HG03558 (cell line): Measurements from ENCODE around the gene N4BP2.
"Not testable (repeated sequence)": the region's sequence is repeated elsewhere in the genome, so short reads cannot be mapped to it uniquely, and the experiment has no call there.

Experiments
- ATAC-seq: cut with Tn5 transposase; IDR thresholded peaks from one replicate; pipeline ENCODE4 v1.9.1; 2021; ENCODE audit warnings: moderate number of reproducible peaks; ENCODE audit not compliant: unreplicated experiment; ENCODE audit errors: extremely low read depth

N4BP2 gene

GRCh38 chr4:40147490-40147889 is 90.8 kb downstream of the N4BP2 start:
- ATAC-seq: not testable (repeated sequence)

DNA sequence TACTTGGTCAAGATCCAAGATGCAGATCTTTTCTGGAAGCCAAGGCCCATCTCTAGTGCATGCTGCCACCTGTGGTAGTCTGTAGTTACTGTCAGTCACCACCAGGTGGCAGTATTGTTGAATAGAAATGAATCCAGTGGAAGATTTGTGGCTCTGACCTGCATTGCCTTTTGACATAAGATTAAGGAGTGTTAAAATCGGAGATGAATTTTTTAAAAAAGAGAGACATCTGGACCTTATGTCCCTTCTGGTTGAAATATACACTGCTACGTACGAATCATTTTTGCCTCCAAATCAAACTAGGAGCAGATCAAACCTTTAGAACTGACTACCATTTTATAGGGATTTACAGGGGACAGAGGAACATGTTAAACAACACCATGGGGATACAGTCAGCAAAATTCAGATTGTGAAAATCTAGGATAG is 93.3 kb downstream of the N4BP2 start:
- ATAC-seq: no peak

GRCh38 chr4:40150932-40151331 is 94.3 kb downstream of the N4BP2 start:
- no peak for ATAC-seq

- no peak for ATAC-seq
These were observed 96.0 kb downstream of the N4BP2 start for GRCh38 chr4:40152637-40153036.

GRCh38 chr4:40157436-40157835 is 100.8 kb downstream of the N4BP2 start:
- ATAC-seq: no peak

- ATAC-seq: no peak
These were observed 103.6 kb downstream of the N4BP2 start for GRCh38 chr4:40160258-40160657.

GRCh38 chr4:40164459-40164858 is 107.8 kb downstream of the N4BP2 start:
- no peak for ATAC-seq

- ATAC-seq: no peak
These were observed 109.3 kb downstream of the N4BP2 start for GRCh38 chr4:40165916-40166315.

GRCh38 chr4:40168070-40168469 is 111.4 kb downstream of the N4BP2 start:
- ATAC-seq: no peak

- ATAC-seq: no peak
These were observed 113.9 kb downstream of the N4BP2 start for GRCh38 chr4:40170588-40170987.

DNA sequence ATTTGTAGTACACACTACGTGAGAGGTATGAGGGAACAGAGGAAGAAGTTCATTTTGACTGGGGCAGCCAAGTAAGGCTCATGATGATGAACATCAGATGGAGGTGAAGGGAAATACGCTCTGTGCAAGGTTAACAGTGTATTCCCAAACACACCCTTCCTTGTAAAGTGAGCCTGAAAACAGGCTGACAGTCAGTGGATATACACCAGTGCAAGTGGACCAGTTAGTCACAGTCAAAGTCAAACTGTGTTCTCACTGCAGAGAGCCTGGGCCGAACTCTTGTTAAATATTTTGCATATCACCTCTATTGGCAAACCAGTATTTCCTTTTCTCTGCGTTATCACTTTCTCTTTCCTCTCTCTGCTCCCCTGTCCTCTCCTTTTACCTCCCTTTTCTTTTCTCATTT is 116.8 kb downstream of the N4BP2 start:
- ATAC-seq: peak; percentile 31

DNA sequence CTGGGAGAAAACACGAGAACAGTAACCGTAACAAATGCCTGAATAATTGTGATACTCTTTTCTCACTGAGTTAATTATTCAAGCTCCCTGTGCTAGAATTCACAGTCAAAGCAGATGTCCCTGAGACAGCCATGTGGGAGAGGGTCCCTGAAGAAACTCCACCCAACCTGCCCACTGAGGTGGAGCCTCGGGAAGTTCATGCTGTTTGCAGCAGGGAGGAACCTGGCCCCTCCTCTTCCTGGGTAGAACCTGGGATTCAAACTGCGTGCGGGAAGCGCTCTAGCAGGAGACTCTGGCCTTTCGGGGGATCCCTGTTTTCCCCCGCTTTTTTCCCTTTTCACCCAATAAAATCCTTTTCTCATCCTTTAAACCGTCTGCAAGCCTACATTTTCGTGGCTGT is 120.0 kb downstream of the N4BP2 start:
- no peak for ATAC-seq

DNA sequence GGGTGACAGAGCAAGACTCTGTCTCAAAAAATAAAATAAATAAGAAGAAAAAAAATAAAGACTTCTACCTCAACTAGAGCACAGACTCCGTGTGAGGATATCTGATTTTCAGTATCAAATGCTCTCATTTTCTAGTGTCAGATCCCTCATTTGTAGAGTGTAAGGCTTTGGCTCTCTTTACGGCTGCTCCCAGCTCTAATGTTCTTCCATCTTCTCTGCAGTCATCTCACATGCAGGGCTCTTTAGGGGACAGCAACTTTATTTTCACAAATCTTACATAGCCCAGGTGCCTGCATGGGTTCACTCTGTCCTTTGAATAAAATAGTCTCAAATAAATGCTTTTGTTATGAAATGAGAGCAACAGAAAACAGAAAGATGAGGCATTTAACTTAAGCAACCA is 120.9 kb downstream of the N4BP2 start:
- no peak for ATAC-seq

DNA sequence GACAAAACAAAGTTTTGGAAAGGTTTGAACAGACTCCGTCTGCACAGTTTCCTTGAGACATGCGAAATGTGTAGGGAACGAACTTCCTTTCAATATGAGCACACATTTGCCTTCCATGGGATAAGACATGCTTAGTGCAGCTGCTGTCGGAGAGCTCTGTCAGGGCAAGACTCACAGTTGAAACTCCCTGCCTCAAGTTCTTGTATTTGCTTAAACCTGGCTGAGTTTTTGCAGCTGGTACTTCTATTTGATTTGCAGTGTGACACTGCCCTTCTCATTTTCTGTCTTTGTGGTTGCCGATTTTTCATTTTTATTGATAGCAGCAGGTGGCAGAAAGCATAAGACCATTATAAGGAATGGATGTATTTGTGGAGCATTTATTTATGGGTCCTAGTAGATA is 122.0 kb downstream of the N4BP2 start:
- ATAC-seq: no peak

DNA sequence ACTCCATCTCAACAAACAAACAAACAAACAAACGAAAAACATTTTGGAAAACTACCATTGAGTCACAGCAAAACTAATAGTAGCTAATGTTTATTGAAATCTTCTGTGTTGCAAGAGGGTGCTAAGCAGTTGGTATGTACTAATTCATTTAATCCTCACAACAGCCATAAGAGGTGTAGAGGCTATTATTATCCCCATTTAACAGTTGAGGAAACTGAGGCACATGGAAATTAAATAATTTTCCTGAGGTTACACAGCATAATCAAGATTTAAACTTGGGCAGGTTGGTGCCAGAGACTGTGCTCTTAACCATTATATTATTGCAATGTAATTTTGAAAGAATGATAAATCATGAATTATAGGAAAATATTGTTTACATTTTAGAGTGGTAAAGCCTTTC is 122.7 kb downstream of the N4BP2 start:
- ATAC-seq: no peak

DNA sequence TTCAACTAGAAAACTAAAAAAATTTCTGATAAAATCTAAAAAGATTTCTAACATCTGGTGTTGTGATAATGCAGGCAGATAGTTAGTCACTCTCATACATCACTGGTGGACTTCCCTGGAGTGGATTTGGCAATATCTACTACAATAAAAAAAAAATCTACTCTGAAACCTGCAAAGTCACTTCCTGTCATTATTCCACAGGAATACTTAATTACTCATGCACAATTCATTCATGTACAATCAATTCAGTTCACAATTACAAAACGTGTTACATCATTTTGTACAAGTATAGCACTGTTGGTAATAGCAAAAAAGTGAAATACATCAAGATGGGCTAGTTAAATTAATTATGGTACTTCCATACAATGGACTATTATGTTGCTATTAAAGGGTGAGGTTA is 123.7 kb downstream of the N4BP2 start:
- ATAC-seq: no peak

DNA sequence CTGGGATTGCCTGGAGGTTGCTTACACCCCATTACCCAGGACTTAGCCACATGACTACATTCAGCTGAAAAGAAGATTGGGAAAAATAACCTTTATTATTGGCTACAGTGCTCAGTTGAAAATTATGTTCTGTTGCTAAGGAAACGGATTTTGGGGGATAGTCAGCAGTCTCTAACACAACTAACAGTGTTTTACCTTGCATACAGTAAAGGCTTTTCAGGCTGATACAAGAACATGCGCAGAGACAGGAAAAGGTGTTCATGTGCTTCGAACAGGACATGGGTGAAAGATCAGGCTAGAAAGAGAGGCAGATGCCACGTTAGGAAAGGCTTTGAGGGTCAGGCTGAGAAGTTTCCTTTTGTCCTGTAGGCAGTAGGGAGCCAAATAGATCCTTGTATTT is 125.4 kb downstream of the N4BP2 start:
- ATAC-seq: no peak

- ATAC-seq: no peak
These were observed 126.3 kb downstream of the N4BP2 start for GRCh38 chr4:40182954-40183353.

GRCh38 chr4:40183615-40184411 is 127.2 kb downstream of the N4BP2 start:
- ATAC-seq: no peak

DNA sequence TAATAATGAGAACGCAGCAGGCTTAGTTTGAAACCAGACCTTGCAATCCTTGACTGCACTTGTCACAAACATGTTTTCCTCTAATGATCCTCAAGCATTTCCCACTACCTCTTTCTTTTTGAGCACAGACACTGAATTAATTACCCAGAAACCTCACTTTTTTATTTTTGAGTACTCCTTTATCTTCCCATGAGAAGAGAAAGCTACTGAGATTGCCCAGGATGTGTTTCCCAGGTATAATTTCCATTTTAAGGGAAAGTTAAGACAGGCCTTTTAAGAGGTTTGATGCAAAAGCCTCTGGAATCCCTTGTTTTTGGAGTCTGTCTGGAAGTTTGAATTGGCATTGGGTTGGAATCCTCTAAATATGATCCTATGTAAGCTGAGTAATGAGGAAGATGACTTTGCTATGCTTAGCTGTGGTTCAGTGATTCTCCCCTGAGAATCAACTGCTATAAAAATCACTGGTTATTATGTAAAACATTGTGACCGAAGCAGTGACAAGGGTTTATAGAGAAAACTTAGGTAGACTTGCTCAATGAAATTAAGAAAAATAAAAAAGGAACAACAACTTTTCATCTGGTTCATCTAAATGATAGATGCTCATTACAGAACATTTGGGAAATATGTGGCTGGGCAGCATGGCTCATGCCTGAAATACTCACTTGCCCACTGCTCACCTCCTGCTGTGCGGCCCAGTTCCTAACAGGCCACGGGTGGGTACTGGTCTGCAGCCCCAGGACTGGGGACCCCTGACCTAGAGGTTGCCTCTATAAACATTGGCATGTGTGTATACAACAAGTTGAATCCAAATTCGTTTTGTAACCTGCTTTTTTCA is 129.4 kb downstream of the N4BP2 start:
- ATAC-seq: no peak

DNA sequence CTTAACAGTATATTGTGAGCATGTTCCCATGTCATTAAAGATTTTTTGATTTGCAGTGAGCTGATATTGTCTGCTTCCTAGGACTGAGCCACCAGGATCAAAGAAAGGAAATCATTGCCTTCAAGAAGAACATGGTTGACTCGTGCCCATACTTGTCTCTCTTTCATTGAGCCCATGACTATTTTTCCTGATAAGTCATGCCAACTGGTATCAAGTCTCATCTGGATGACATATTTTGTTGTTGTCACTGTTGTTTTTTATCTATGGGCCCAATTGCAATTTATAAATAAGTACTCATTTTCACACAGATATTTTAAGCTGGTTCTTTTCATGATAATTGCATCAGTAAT is 130.0 kb downstream of the N4BP2 start:
- ATAC-seq: no peak
